Measurements from ENCODE around the gene GADL1. TPM values are rescaled to one million over a fixed set of nuclear protein-coding genes. Genes with fewer than 3 reads are reported as not detected.

GADL1 gene
- total RNA-seq, 2 experiments from 2014 or later = not detected

- no peaks in the 10 kb centered on the region for H3K9me3 Mint-ChIP-seq
- H3K4me1 Mint-ChIP-seq = no peaks in the 10 kb centered on the region
- H3K4me3 Mint-ChIP-seq = no peak overlapping the region
- DNase-seq = no peak
- no peak overlapping the region for H3K27ac Mint-ChIP-seq
- H3K36me3 Mint-ChIP-seq = no peaks in the 10 kb centered on the region
- peaks cover 6% of the 10 kb centered on the region for H3K27me3 Mint-ChIP-seq
Observed at GRCh38 chr3:30855400-30856292, 38.8 kb downstream of the GADL1 start.

GRCh38 chr3:30852833-30853232, 41.6 kb downstream of the GADL1 start:
- peaks cover 6% of the 10 kb centered on the region for H3K4me1 Mint-ChIP-seq
- H3K27ac Mint-ChIP-seq = no peak overlapping the region
- no peak overlapping the region for H3K4me3 Mint-ChIP-seq
- H3K36me3 Mint-ChIP-seq = no peaks in the 10 kb centered on the region
- no peaks in the 10 kb centered on the region for H3K9me3 Mint-ChIP-seq
- no peak for DNase-seq
- H3K27me3 Mint-ChIP-seq = peaks cover 6% of the 10 kb centered on the region

GRCh38 chr3:30848087-30848779, 46.2 kb downstream of the GADL1 start:
- H3K36me3 Mint-ChIP-seq = no peaks in the 10 kb centered on the region
- no peak overlapping the region for H3K4me3 Mint-ChIP-seq
- H3K4me1 Mint-ChIP-seq = peaks cover 16% of the 10 kb centered on the region
- H3K27me3 Mint-ChIP-seq = peaks cover 6% of the 10 kb centered on the region
- no peaks in the 10 kb centered on the region for H3K9me3 Mint-ChIP-seq
- no peak for DNase-seq
- H3K27ac Mint-ChIP-seq = no peak overlapping the region

- H3K9me3 Mint-ChIP-seq = no peaks in the 10 kb centered on the region
- no peak overlapping the region for H3K27ac Mint-ChIP-seq
- peaks cover 6% of the 10 kb centered on the region for H3K27me3 Mint-ChIP-seq
- H3K36me3 Mint-ChIP-seq = no peaks in the 10 kb centered on the region
- no peak for DNase-seq
- H3K4me3 Mint-ChIP-seq = no peak overlapping the region
- H3K4me1 Mint-ChIP-seq = peaks cover 18% of the 10 kb centered on the region
Observed at GRCh38 chr3:30847592-30847991, 46.9 kb downstream of the GADL1 start.

- H3K4me1 Mint-ChIP-seq = peaks cover 21% of the 10 kb centered on the region
Observed at GRCh38 chr3:30845606-30846005, 48.9 kb downstream of the GADL1 start.

GRCh38 chr3:30843877-30844276, 50.6 kb downstream of the GADL1 start:
- Mint-ChIP-seq H3K4me1 (peaks cover 21% of the 10 kb centered on the region), H3K36me3 (no peaks in the 10 kb centered on the region), H3K4me3 (no peak overlapping the region), H3K27ac (no peak overlapping the region), H3K27me3 (peaks cover 6% of the 10 kb centered on the region), H3K9me3 (no peaks in the 10 kb centered on the region)
- no peak for DNase-seq

More at GRCh38 chr3:30845606-30846005, 48.9 kb downstream of the GADL1 start:
- H3K27me3 Mint-ChIP-seq = peaks cover 6% of the 10 kb centered on the region
- no peak overlapping the region for H3K27ac Mint-ChIP-seq
- H3K4me3 Mint-ChIP-seq = no peak overlapping the region
- no peak for DNase-seq
- H3K9me3 Mint-ChIP-seq = no peaks in the 10 kb centered on the region
- H3K36me3 Mint-ChIP-seq = no peaks in the 10 kb centered on the region

- Mint-ChIP-seq H3K27me3 (peaks cover under 1% of the 10 kb centered on the region), H3K4me1 (no peaks in the 10 kb centered on the region), H3K4me3 (no peak overlapping the region), H3K9me3 (no peaks in the 10 kb centered on the region), H3K27ac (no peak overlapping the region), H3K36me3 (no peaks in the 10 kb centered on the region)
- DNase-seq = no peak
Observed at GRCh38 chr3:30836141-30836540, 58.3 kb downstream of the GADL1 start.

GRCh38 chr3:30835667-30836066, 58.8 kb downstream of the GADL1 start:
- Mint-ChIP-seq H3K27me3 (peaks cover 5% of the 10 kb centered on the region), H3K27ac (no peak overlapping the region), H3K4me3 (no peak overlapping the region), H3K4me1 (no peaks in the 10 kb centered on the region), H3K9me3 (no peaks in the 10 kb centered on the region), H3K36me3 (no peaks in the 10 kb centered on the region)
- DNase-seq = no peak

- no peak overlapping the region for H3K4me3 Mint-ChIP-seq
- peaks cover 1% of the 10 kb centered on the region for H3K36me3 Mint-ChIP-seq
- peaks cover 9% of the 10 kb centered on the region for H3K27me3 Mint-ChIP-seq
- no peak for DNase-seq
- no peak overlapping the region for H3K27ac Mint-ChIP-seq
- no peaks in the 10 kb centered on the region for H3K4me1 Mint-ChIP-seq
- H3K9me3 Mint-ChIP-seq = no peaks in the 10 kb centered on the region
Observed at GRCh38 chr3:30832961-30833575, 61.4 kb downstream of the GADL1 start.

GRCh38 chr3:30827080-30827479, 67.4 kb downstream of the GADL1 start:
- no peak overlapping the region for H3K4me3 Mint-ChIP-seq
- no peak for DNase-seq
- H3K27ac Mint-ChIP-seq = no peak overlapping the region
- H3K27me3 Mint-ChIP-seq = peaks cover 12% of the 10 kb centered on the region
- no peaks in the 10 kb centered on the region for H3K9me3 Mint-ChIP-seq
- H3K36me3 Mint-ChIP-seq = peaks cover 1% of the 10 kb centered on the region
- peaks cover 8% of the 10 kb centered on the region for H3K4me1 Mint-ChIP-seq

GRCh38 chr3:30826531-30826942, 67.9 kb downstream of the GADL1 start:
- no peak overlapping the region for H3K4me3 Mint-ChIP-seq
- no peak overlapping the region for H3K27ac Mint-ChIP-seq
- DNase-seq = no peak
- H3K27me3 Mint-ChIP-seq = peaks cover 12% of the 10 kb centered on the region
- H3K4me1 Mint-ChIP-seq = peaks cover 8% of the 10 kb centered on the region
- H3K36me3 Mint-ChIP-seq = peaks cover 1% of the 10 kb centered on the region
- no peaks in the 10 kb centered on the region for H3K9me3 Mint-ChIP-seq

- H3K27me3 Mint-ChIP-seq = no peaks in the 10 kb centered on the region
- peaks cover 7% of the 10 kb centered on the region for H3K4me1 Mint-ChIP-seq
Observed at GRCh38 chr3:30819067-30819798, 75.2 kb downstream of the GADL1 start.

GRCh38 chr3:30813734-30814133, 80.7 kb downstream of the GADL1 start:
- H3K36me3 Mint-ChIP-seq = no peaks in the 10 kb centered on the region
- no peaks in the 10 kb centered on the region for H3K27me3 Mint-ChIP-seq
- no peaks in the 10 kb centered on the region for H3K9me3 Mint-ChIP-seq
- H3K4me3 Mint-ChIP-seq = no peak overlapping the region
- H3K27ac Mint-ChIP-seq = no peak overlapping the region
- H3K4me1 Mint-ChIP-seq = peaks cover 2% of the 10 kb centered on the region
- DNase-seq = no peak

More at GRCh38 chr3:30819067-30819798, 75.2 kb downstream of the GADL1 start:
- Mint-ChIP-seq H3K36me3 (no peaks in the 10 kb centered on the region), H3K9me3 (no peaks in the 10 kb centered on the region), H3K4me3 (no peak overlapping the region), H3K27ac (peak overlapping the region; percentile 50)
- no peak for DNase-seq

- no peaks in the 10 kb centered on the region for H3K9me3 Mint-ChIP-seq
- no peaks in the 10 kb centered on the region for H3K36me3 Mint-ChIP-seq
- no peaks in the 10 kb centered on the region for H3K4me1 Mint-ChIP-seq
- H3K27ac Mint-ChIP-seq = no peak overlapping the region
- no peaks in the 10 kb centered on the region for H3K27me3 Mint-ChIP-seq
- DNase-seq = no peak
- no peak overlapping the region for H3K4me3 Mint-ChIP-seq
Observed at GRCh38 chr3:30811151-30811795, 83.2 kb downstream of the GADL1 start.
